Neural cell (in vitro differentiated cells): Measurements from ENCODE around the gene SRPK1. TPM values are rescaled to one million over a fixed set of nuclear protein-coding genes. Genes with fewer than 3 reads are reported as not detected.

Source experiments
- H2AFZ ChIP-seq: fragments of 200-600, 300-800 bp; sonication (generic), shearing (Covaris generic); 2 replicates; pipeline ENCODE4 v1.6.0; 2014; ENCODE audit warnings: low read depth, mild to moderate bottlenecking, antibody characterized with exemption, low read length, moderate library complexity
- H3F3A ChIP-seq: fragments of 200-600 bp; shearing (Covaris generic); 2 replicates; pipeline ENCODE4 v1.6.1; 2016; ENCODE audit warnings: mild to moderate bottlenecking, moderate library complexity, mixed read lengths, antibody characterized with exemption, low read length; ENCODE audit not compliant: insufficient read depth, poor library complexity, severe bottlenecking
- H3K27ac ChIP-seq: fragments of 200-600, 300-800 bp; sonication (generic), shearing (Covaris generic); 2 replicates; pipeline ENCODE4 v1.5.1; 2014; ENCODE audit warnings: mild to moderate bottlenecking, low read length, moderate library complexity
- H3K27me3 ChIP-seq: fragments of 300-800, 200-600 bp; sonication (generic), shearing (Covaris generic); 2 replicates; pipeline ENCODE4 v1.6.0; 2014; ENCODE audit warnings: mild to moderate bottlenecking, low read depth, low read length, moderate library complexity; ENCODE audit not compliant: insufficient read depth
- H3K36me3 ChIP-seq: fragments of 300-800, 200-600 bp; sonication (generic), shearing (Covaris generic); 2 replicates; pipeline ENCODE4 v1.5.1; 2014; ENCODE audit warnings: mild to moderate bottlenecking, antibody characterized with exemption, low read length, moderate library complexity; ENCODE audit not compliant: insufficient read depth
- H3K4me2 ChIP-seq: fragments of 300-800, 200-600 bp; sonication (generic), shearing (Covaris generic); 2 replicates; pipeline ENCODE4 v1.6.0; 2014; ENCODE audit warnings: mild to moderate bottlenecking, low read length
- H3K4me3 ChIP-seq: fragments of 300-800, 200-600 bp; sonication (generic), shearing (Covaris generic); 2 replicates; pipeline ENCODE4 v1.5.1; 2014; ENCODE audit warnings: mild to moderate bottlenecking, low read length, moderate library complexity
- H3K79me2 ChIP-seq: fragments of 200-600 bp; shearing (Covaris generic); replicated peaks from 2 replicates; pipeline ENCODE4 v1.6.0; 2014; ENCODE audit warnings: mild to moderate bottlenecking, low read length, moderate library complexity; ENCODE audit not compliant: insufficient read depth
- H3K9ac ChIP-seq: fragments of 300-800, 200-600 bp; sonication (generic), shearing (Covaris generic); 2 replicates; pipeline ENCODE4 v1.6.1; 2016; ENCODE audit warnings: mild to moderate bottlenecking, low read length, mixed read lengths
- H3K9me2 ChIP-seq: fragments of 200-600 bp; shearing (Covaris generic); 2 replicates; pipeline ENCODE4 v1.6.1; 2016; ENCODE audit warnings: mild to moderate bottlenecking, low read length, mixed read lengths; ENCODE audit not compliant: insufficient read depth
- H3K9me3 ChIP-seq: fragments of 200-600, 300-800 bp; sonication (generic), shearing (Covaris generic); 2 replicates; pipeline ENCODE4 v1.6.1; 2016; ENCODE audit warnings: mild to moderate bottlenecking, mixed run types, low read length, moderate library complexity, mixed read lengths
- H4K20me1 ChIP-seq: fragments of 200-600 bp; shearing (Covaris generic); 2 replicates; pipeline ENCODE4 v1.6.1; 2016; ENCODE audit warnings: mild to moderate bottlenecking, mixed run types; ENCODE audit not compliant: insufficient read depth
- CTCF ChIP-seq: fragments of 450-650 bp; IDR thresholded peaks from 2 replicates; pipeline ENCODE4 v1.5.1; 2014; ENCODE audit warnings: antibody characterized with exemption, mild to moderate bottlenecking, moderate library complexity; ENCODE audit not compliant: poor library complexity, severe bottlenecking
- EP300 ChIP-seq: fragments of 450-650 bp; conservative IDR thresholded peaks from 2 replicates; pipeline ENCODE4 v1.6.1; 2014; ENCODE audit warnings: antibody characterized with exemption, mild to moderate bottlenecking, moderate library complexity; ENCODE audit not compliant: poor library complexity, severe bottlenecking
- EZH2 ChIP-seq: fragments of 200-600, 300-800 bp; shearing (Covaris generic), sonication (generic); IDR thresholded peaks from 2 replicates; pipeline ENCODE4 v1.6.1; 2014; ENCODE audit warnings: antibody characterized with exemption, low read length, borderline replicate concordance, mild to moderate bottlenecking; ENCODE audit not compliant: insufficient read depth, poor library complexity, severe bottlenecking
- MXI1 ChIP-seq: fragments of 450-650 bp; conservative IDR thresholded peaks from 2 replicates; pipeline ENCODE4 v1.6.1; 2014; ENCODE audit warnings: antibody characterized with exemption, mild to moderate bottlenecking; ENCODE audit not compliant: poor library complexity, severe bottlenecking
- POLR2AphosphoS5 ChIP-seq: IDR thresholded peaks from 2 replicates; pipeline ENCODE4 v1.6.1; 2012
- RAD21 ChIP-seq: fragments of 450-650 bp; conservative IDR thresholded peaks from 2 replicates; pipeline ENCODE4 v1.6.1; 2014; ENCODE audit warnings: antibody characterized with exemption, mild to moderate bottlenecking, moderate library complexity
- REST ChIP-seq: IDR thresholded peaks from 2 replicates; pipeline ENCODE4 v1.6.1; 2012; ENCODE audit warnings: borderline replicate concordance
- SMC3 ChIP-seq: fragments of 450-650 bp; conservative IDR thresholded peaks from 2 replicates; pipeline ENCODE4 v1.6.1; 2014; ENCODE audit warnings: antibody characterized with exemption, mild to moderate bottlenecking, moderate library complexity; ENCODE audit not compliant: poor library complexity
- TAF1 ChIP-seq: IDR thresholded peaks from 2 replicates; pipeline ENCODE4 v1.6.1; 2012; ENCODE audit warnings: low read depth
- polyA plus RNA-seq: library from polyadenylated mRNA; depleted of rRNA; stranded (reverse); fragments of >200 nt; gene quantifications from 2 replicates; pipeline ENCODE4 v1.2.3, GENCODE V29; 2014

The SRPK1 gene
- polyA plus RNA-seq, 1 donor from 2014 or later = 39.9 TPM

- no peak overlapping the region for H2AFZ ChIP-seq
- peaks cover 59% of the 10 kb centered on the region for H3K79me2 ChIP-seq
- no peaks in the 10 kb centered on the region for H3F3A ChIP-seq
- peaks cover 3% of the 10 kb centered on the region for H3K9me3 ChIP-seq
- TF ChIP-seq REST (no peak), TAF1 (no peak)
- no peaks in the 10 kb centered on the region for H4K20me1 ChIP-seq
- no peak overlapping the region for H3K9ac ChIP-seq
- no peak overlapping the region for H3K27ac ChIP-seq
- no peaks in the 10 kb centered on the region for H3K9me2 ChIP-seq
- no peak overlapping the region for H3K4me3 ChIP-seq
- no peaks in the 10 kb centered on the region for H3K36me3 ChIP-seq
- no peaks in the 10 kb centered on the region for H3K27me3 ChIP-seq
- no peak overlapping the region for H3K4me2 ChIP-seq
Measured at GRCh38 chr6:35903679-35904078, 17.2 kb downstream of the SRPK1 start.

GRCh38 chr6:35900448-35900847 lies 20.4 kb downstream of the SRPK1 start:
- H3K36me3 ChIP-seq = no peaks in the 10 kb centered on the region
- H3K9me2 ChIP-seq = no peaks in the 10 kb centered on the region
- no peak overlapping the region for H3K4me3 ChIP-seq
- peaks cover 70% of the 10 kb centered on the region for H3K79me2 ChIP-seq
- H4K20me1 ChIP-seq = no peaks in the 10 kb centered on the region
- TF ChIP-seq TAF1 (no peak), EP300 (no peak), REST (no peak), SMC3 (no peak), MXI1 (no peak), POLR2AphosphoS5 (no peak), EZH2 (no peak), RAD21 (no peak), CTCF (no peak)
- no peaks in the 10 kb centered on the region for H3F3A ChIP-seq
- no peak overlapping the region for H3K27ac ChIP-seq
- H3K27me3 ChIP-seq = no peaks in the 10 kb centered on the region
- no peak overlapping the region for H3K4me2 ChIP-seq
- no peak overlapping the region for H2AFZ ChIP-seq
- no peaks in the 10 kb centered on the region for H3K9me3 ChIP-seq
- H3K9ac ChIP-seq = no peak overlapping the region
